GM18499 (cell line): ENCODE measurements around the gene GABRP.
"Not testable (repeated sequence)": the region's sequence is repeated elsewhere in the genome, so short reads cannot be mapped to it uniquely, and the experiment has no call there.

Source experiments
- ATAC-seq: cut with Tn5 transposase; IDR thresholded peaks from one replicate; pipeline ENCODE4 v1.9.1; 2021; ENCODE audit warnings: moderate number of reproducible peaks; ENCODE audit not compliant: insufficient read depth, unreplicated experiment

GABRP gene

GRCh38 chr5:170788626-170789304, 5.2 kb downstream of the GABRP start:
- ATAC-seq = no peak

GRCh38 chr5:170791325-170791954, 7.9 kb downstream of the GABRP start:
- ATAC-seq = no peak

- ATAC-seq = no peak
These were observed 9.4 kb downstream of the GABRP start for GRCh38 chr5:170792878-170793277.

DNA sequence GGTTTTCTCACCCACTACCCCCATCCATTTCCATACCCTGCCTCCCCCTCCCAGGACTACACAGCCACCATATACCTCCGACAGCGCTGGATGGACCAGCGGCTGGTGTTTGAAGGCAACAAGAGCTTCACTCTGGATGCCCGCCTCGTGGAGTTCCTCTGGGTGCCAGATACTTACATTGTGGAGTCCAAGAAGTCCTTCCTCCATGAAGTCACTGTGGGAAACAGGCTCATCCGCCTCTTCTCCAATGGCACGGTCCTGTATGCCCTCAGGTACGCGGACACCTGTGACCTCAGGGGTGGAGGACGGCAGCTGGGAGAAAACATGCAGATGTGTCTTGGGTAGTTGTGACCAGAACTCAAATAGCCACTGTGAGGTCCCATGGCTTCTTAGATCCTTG, 11.6 kb downstream of the GABRP start:
- ATAC-seq = no peak

GRCh38 chr5:170805666-170806065, 22.1 kb downstream of the GABRP start:
- no peak for ATAC-seq

DNA sequence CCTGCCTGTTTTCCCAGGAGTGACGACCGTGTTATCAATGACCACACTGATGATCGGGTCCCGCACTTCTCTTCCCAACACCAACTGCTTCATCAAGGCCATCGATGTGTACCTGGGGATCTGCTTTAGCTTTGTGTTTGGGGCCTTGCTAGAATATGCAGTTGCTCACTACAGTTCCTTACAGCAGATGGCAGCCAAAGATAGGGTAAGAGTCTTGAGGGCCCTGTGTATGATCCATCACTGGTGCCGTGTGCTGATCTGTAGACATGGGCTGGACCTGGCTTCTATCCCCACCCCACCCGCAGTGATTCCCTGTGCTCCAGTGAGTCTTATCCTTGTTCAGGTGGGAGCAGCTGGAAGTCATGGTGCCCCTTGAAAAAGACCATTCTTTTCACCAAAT, 26.0 kb downstream of the GABRP start:
- ATAC-seq = no peak

DNA sequence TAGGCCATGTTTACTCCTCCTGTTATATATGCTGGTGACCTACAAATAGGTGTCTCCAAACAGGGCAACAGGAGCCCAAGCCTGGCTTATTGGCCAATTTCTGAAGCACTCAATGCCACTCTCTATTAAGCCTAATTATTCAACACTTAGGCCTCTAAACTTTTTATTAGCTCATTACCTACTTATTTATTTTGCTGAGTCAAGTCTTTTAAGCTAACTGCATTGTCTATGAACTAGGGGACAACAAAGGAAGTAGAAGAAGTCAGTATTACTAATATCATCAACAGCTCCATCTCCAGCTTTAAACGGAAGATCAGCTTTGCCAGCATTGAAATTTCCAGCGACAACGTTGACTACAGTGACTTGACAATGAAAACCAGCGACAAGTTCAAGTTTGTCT, 28.2 kb downstream of the GABRP start:
- ATAC-seq = no peak

DNA sequence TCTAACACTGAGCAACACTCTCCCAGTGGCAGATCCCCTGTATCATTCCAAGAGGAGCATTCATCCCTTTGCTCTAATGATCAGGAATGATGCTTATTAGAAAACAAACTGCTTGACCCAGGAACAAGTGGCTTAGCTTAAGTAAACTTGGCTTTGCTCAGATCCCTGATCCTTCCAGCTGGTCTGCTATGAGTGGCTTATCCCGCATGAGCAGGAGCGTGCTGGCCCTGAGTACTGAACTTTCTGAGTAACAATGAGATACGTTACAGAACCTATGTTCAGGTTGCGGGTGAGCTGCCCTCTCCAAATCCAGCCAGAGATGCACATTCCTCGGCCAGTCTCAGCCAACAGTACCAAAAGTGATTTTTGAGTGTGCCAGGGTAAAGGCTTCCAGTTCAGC, 29.7 kb downstream of the GABRP start:
- ATAC-seq = no peak

GRCh38 chr5:170817195-170817594, 33.7 kb downstream of the GABRP start:
- no peak for ATAC-seq

DNA sequence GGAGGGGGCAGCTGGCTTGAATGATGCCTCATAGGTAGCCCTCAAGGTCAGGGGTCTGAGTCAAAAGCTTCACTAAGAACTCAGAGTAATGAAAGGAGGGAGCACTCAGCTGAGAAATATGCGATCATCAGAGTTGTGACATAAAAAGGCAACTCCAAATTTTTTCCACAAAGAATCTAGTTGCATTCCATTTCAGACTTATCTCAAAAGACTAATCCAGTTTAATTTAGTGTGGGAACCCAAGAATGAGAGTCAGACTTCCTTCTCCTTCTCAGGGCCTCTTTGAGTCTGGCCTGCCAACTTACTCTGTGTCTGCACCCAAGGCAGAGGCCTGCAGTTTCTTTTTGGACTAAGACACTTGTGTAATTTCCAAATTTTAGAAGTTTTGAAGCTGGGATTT, 34.7 kb downstream of the GABRP start:
- ATAC-seq = no peak

DNA sequence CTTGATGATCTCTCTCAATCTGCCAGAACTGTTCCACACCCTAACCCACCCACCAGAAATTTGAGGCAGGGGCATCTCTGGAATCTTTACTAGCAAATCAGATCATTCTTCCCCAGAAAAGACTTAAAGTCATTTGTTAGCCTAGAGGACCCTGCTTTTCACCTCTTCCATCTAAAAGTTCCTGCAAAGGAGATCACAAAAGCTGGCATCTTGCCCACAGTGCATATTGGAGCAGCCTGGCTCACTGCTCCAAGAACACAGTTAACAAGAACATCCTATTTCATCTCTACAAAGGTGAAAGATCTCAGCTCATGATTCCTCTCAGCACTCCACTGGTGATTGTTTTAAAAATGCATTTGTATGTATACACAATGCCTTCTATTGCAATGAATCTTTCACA, 36.3 kb downstream of the GABRP start:
- ATAC-seq = no peak

DNA sequence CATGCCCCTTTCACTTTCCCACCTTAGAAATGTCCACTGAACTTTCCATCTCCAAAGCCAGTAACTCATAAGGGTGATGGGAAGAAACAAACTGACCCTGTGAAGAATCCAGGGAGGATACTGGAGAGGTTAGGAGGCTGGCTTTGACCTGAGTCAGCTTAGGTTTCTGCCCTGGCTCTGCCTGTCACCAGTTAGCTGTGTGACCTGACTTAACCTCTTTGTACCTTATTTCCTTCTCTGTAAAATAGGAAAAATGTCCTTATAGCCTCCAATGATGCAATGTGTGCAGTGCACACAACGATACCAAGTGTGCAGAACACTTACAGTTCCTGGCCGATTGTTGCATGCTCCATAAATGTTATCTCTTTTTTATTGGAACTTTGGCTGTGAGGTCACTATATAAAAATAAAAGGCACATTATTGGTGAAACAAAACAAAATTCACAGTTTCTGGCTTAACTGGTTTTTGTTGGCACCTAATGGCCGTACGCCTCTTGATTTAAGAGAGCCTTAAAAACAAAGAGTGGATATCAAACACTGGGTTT, 37.8 kb downstream of the GABRP start:
- no peak for ATAC-seq

DNA sequence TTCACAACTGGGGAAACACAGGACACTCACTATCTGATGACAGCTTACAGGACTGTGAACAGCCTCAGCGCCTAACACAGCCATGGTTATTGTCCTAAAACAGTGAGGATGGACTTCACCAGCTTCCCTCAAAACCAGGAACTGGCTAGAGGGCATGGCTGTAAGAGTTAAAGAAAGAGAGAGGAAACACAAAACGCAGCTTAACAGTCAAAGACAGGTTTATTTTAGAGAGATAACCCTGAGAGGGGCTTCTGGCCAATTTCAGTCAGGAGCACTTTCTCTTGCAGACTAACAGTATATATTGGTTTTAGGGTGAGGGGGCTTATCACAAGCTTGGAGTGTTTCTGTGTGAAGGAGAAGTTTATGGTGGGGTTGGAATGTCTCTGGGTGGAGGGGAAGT, 42.6 kb downstream of the GABRP start:
- no peak for ATAC-seq

GRCh38 chr5:170832241-170832640, 48.7 kb downstream of the GABRP start:
- no peak for ATAC-seq

DNA sequence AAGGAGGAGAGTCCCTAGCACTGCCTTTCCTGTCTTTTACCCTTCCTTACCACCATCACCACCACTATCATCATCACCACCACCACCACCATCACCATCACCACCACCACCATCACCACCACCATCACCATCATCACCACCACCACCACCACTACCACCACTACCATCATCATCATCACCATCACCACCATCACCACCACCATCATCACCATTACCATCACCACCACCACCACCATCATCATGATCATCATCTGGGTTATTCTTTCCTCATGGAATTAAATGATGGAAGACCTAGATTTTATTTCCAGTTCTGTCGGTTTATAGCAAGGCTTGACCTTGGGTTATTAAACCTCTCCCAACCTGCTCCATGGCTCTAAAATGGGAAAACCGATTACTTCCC, 50.5 kb downstream of the GABRP start:
- ATAC-seq = not testable (repeated sequence)

- ATAC-seq = no peak
These were observed 52.7 kb downstream of the GABRP start for GRCh38 chr5:170836226-170836625.

DNA sequence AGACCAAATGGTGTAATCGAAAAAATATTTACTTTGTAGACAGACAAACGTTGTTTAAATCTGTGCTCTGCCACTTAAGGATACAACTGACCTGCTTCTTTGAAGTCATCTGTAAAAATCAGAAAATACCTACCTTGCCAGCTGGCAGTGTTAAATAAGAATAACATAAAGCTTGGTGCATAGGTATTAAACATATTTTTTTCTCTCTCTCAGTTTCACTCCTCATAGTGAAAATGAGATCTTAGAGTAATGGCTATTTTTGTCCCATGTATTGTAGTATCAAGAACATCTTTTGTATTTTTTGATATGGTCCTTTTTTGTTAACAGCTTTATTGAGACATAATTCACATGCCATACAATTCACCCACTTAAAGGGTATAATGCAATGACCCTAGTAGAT, 60.3 kb downstream of the GABRP start:
- no peak for ATAC-seq

DNA sequence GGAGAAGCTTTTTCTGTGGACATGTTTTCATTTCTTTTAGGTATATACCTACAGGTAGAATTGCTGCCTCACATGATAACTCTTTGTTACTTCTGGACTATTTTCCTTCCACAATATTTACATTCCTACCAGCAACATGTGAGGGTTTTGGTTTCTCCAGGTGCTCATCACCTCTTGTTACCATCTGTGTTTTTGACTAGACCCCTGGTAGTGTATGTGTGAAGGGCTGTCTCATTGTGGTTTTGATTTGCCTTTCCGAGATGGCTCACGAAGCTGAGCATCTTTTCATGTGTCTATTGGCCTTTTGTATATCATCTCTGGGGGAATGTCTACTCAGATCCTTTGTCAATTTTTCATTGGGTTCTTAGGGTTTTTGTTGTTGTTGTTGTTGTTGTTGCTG, 61.1 kb downstream of the GABRP start:
- ATAC-seq = no peak

DNA sequence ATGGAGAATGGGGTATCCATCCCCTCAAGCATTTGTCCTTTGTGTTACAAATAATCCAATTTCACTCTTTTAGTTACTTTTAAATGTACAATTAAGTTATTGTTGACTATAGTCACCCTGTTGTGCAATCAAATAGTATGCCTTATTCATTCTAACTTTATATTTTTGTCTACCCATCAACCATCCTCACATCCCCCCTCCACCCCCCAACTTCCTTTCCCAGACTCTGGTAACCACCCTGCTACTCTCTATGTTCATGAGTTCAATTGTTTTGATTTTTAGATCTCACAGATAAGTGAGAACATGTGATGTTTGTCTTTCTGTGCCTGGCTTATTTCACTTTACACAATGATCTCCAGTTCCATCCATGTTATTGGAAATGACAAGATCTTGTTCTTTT, 62.9 kb downstream of the GABRP start:
- no peak for ATAC-seq

- ATAC-seq = no peak
These were observed 63.3 kb downstream of the GABRP start for GRCh38 chr5:170846846-170847245.

DNA sequence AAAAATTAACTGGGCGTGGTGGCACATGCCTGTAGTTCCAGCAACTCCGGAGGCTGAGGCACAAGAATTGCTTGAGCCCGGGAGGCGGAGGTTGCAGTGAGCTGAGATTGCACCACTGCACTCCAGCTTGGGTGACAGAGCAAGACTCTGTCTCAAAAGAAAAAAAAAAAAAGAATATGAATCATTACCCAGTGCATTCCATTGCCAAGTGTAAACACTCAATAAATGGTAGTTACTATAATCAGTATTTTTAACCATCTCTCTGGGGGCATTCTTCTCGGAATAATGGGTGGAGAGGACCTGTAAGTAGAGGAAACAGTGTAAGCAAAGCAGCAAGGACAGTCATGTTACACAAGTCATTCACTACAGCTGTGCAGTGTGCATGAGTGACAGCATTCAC, 64.5 kb downstream of the GABRP start:
- no peak for ATAC-seq

GRCh38 chr5:170849374-170849773, 65.8 kb downstream of the GABRP start:
- no peak for ATAC-seq
